Neural cell (in vitro differentiated cells): ENCODE measurements around the gene SIPA1. TPM values are rescaled to one million over a fixed set of nuclear protein-coding genes. Genes with fewer than 3 reads are reported as not detected.

Experiments used
- H2AFZ ChIP-seq: fragments of 200-600, 300-800 bp; sonication (generic), shearing (Covaris generic); 2 replicates; pipeline ENCODE4 v1.6.0; 2014; ENCODE audit warnings: low read depth, mild to moderate bottlenecking, antibody characterized with exemption, low read length, moderate library complexity
- H3F3A ChIP-seq: fragments of 200-600 bp; shearing (Covaris generic); 2 replicates; pipeline ENCODE4 v1.6.1; 2016; ENCODE audit warnings: mild to moderate bottlenecking, moderate library complexity, mixed read lengths, antibody characterized with exemption, low read length; ENCODE audit not compliant: insufficient read depth, poor library complexity, severe bottlenecking
- H3K27ac ChIP-seq: fragments of 200-600, 300-800 bp; sonication (generic), shearing (Covaris generic); 2 replicates; pipeline ENCODE4 v1.5.1; 2014; ENCODE audit warnings: mild to moderate bottlenecking, low read length, moderate library complexity
- H3K27me3 ChIP-seq: fragments of 300-800, 200-600 bp; sonication (generic), shearing (Covaris generic); 2 replicates; pipeline ENCODE4 v1.6.0; 2014; ENCODE audit warnings: mild to moderate bottlenecking, low read depth, low read length, moderate library complexity; ENCODE audit not compliant: insufficient read depth
- H3K36me3 ChIP-seq: fragments of 300-800, 200-600 bp; sonication (generic), shearing (Covaris generic); 2 replicates; pipeline ENCODE4 v1.5.1; 2014; ENCODE audit warnings: mild to moderate bottlenecking, antibody characterized with exemption, low read length, moderate library complexity; ENCODE audit not compliant: insufficient read depth
- H3K4me2 ChIP-seq: fragments of 300-800, 200-600 bp; sonication (generic), shearing (Covaris generic); 2 replicates; pipeline ENCODE4 v1.6.0; 2014; ENCODE audit warnings: mild to moderate bottlenecking, low read length
- H3K4me3 ChIP-seq: fragments of 300-800, 200-600 bp; sonication (generic), shearing (Covaris generic); 2 replicates; pipeline ENCODE4 v1.5.1; 2014; ENCODE audit warnings: mild to moderate bottlenecking, low read length, moderate library complexity
- H3K79me2 ChIP-seq: fragments of 200-600 bp; shearing (Covaris generic); replicated peaks from 2 replicates; pipeline ENCODE4 v1.6.0; 2014; ENCODE audit warnings: mild to moderate bottlenecking, low read length, moderate library complexity; ENCODE audit not compliant: insufficient read depth
- H3K9ac ChIP-seq: fragments of 300-800, 200-600 bp; sonication (generic), shearing (Covaris generic); 2 replicates; pipeline ENCODE4 v1.6.1; 2016; ENCODE audit warnings: mild to moderate bottlenecking, low read length, mixed read lengths
- H3K9me2 ChIP-seq: fragments of 200-600 bp; shearing (Covaris generic); 2 replicates; pipeline ENCODE4 v1.6.1; 2016; ENCODE audit warnings: mild to moderate bottlenecking, low read length, mixed read lengths; ENCODE audit not compliant: insufficient read depth
- H3K9me3 ChIP-seq: fragments of 200-600, 300-800 bp; sonication (generic), shearing (Covaris generic); 2 replicates; pipeline ENCODE4 v1.6.1; 2016; ENCODE audit warnings: mild to moderate bottlenecking, mixed run types, low read length, moderate library complexity, mixed read lengths
- H4K20me1 ChIP-seq: fragments of 200-600 bp; shearing (Covaris generic); 2 replicates; pipeline ENCODE4 v1.6.1; 2016; ENCODE audit warnings: mild to moderate bottlenecking, mixed run types; ENCODE audit not compliant: insufficient read depth
- CTCF ChIP-seq: fragments of 450-650 bp; IDR thresholded peaks from 2 replicates; pipeline ENCODE4 v1.5.1; 2014; ENCODE audit warnings: antibody characterized with exemption, mild to moderate bottlenecking, moderate library complexity; ENCODE audit not compliant: poor library complexity, severe bottlenecking
- EP300 ChIP-seq: fragments of 450-650 bp; conservative IDR thresholded peaks from 2 replicates; pipeline ENCODE4 v1.6.1; 2014; ENCODE audit warnings: antibody characterized with exemption, mild to moderate bottlenecking, moderate library complexity; ENCODE audit not compliant: poor library complexity, severe bottlenecking
- EZH2 ChIP-seq: fragments of 200-600, 300-800 bp; shearing (Covaris generic), sonication (generic); IDR thresholded peaks from 2 replicates; pipeline ENCODE4 v1.6.1; 2014; ENCODE audit warnings: antibody characterized with exemption, low read length, borderline replicate concordance, mild to moderate bottlenecking; ENCODE audit not compliant: insufficient read depth, poor library complexity, severe bottlenecking
- MXI1 ChIP-seq: fragments of 450-650 bp; conservative IDR thresholded peaks from 2 replicates; pipeline ENCODE4 v1.6.1; 2014; ENCODE audit warnings: antibody characterized with exemption, mild to moderate bottlenecking; ENCODE audit not compliant: poor library complexity, severe bottlenecking
- POLR2AphosphoS5 ChIP-seq: IDR thresholded peaks from 2 replicates; pipeline ENCODE4 v1.6.1; 2012
- RAD21 ChIP-seq: fragments of 450-650 bp; conservative IDR thresholded peaks from 2 replicates; pipeline ENCODE4 v1.6.1; 2014; ENCODE audit warnings: antibody characterized with exemption, mild to moderate bottlenecking, moderate library complexity
- SMC3 ChIP-seq: fragments of 450-650 bp; conservative IDR thresholded peaks from 2 replicates; pipeline ENCODE4 v1.6.1; 2014; ENCODE audit warnings: antibody characterized with exemption, mild to moderate bottlenecking, moderate library complexity; ENCODE audit not compliant: poor library complexity
- TAF1 ChIP-seq: IDR thresholded peaks from 2 replicates; pipeline ENCODE4 v1.6.1; 2012; ENCODE audit warnings: low read depth
- polyA plus RNA-seq: library from polyadenylated mRNA; depleted of rRNA; stranded (reverse); fragments of >200 nt; gene quantifications from 2 replicates; pipeline ENCODE4 v1.2.3, GENCODE V29; 2014
- TF ChIP-seq, protein P1 (sequence below): IDR thresholded peaks from 2 replicates; pipeline ENCODE4 v1.6.1; 2012; ENCODE audit warnings: borderline replicate concordance

Gene SIPA1
- polyA plus RNA-seq, 1 donor from 2014 or later, result 6.5 TPM

DNA sequence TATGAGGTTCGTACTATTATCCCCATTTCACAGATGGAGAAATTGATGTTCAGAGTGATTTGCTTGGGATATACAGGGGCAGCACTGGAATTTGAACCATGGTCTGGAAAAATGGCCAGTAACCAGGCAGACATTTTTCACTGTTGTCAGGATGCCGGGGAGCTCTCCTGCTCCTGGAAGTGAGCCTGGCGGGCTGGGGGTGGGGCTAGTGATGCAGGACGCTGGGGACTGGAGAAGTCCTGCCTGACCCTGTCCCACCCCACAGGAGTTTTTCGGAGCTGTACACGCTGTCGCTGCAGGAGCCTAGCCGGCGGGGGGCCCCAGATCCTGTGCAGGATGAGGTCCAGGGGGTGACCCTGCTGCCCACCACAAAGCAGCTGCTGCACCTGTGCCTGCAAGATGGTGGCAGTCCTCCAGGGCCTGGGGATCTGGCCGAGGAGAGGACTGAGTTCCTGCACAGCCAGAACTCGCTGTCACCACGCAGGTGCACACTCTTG, 11.1 kb downstream of the SIPA1 start:
- Histone ChIP-seq H3K9ac (no peak overlapping the region), H3K4me2 (no peak overlapping the region), H3K36me3 (no peaks in the 10 kb centered on the region), H2AFZ (no peak overlapping the region), H3K9me2 (no peaks in the 10 kb centered on the region), H3K27ac (no peak overlapping the region), H3K79me2 (no peaks in the 10 kb centered on the region), H3K9me3 (no peaks in the 10 kb centered on the region), H3F3A (peaks cover 8% of the 10 kb centered on the region), H3K27me3 (peaks cover 14% of the 10 kb centered on the region), H4K20me1 (no peaks in the 10 kb centered on the region), H3K4me3 (no peak overlapping the region)
- TF ChIP-seq CTCF (no peak), POLR2AphosphoS5 (no peak), SMC3 (no peak), MXI1 (no peak), TAF1 (no peak), RAD21 (no peak), EZH2 (no peak), EP300 (no peak)
- TF ChIP-seq, protein P1, sequence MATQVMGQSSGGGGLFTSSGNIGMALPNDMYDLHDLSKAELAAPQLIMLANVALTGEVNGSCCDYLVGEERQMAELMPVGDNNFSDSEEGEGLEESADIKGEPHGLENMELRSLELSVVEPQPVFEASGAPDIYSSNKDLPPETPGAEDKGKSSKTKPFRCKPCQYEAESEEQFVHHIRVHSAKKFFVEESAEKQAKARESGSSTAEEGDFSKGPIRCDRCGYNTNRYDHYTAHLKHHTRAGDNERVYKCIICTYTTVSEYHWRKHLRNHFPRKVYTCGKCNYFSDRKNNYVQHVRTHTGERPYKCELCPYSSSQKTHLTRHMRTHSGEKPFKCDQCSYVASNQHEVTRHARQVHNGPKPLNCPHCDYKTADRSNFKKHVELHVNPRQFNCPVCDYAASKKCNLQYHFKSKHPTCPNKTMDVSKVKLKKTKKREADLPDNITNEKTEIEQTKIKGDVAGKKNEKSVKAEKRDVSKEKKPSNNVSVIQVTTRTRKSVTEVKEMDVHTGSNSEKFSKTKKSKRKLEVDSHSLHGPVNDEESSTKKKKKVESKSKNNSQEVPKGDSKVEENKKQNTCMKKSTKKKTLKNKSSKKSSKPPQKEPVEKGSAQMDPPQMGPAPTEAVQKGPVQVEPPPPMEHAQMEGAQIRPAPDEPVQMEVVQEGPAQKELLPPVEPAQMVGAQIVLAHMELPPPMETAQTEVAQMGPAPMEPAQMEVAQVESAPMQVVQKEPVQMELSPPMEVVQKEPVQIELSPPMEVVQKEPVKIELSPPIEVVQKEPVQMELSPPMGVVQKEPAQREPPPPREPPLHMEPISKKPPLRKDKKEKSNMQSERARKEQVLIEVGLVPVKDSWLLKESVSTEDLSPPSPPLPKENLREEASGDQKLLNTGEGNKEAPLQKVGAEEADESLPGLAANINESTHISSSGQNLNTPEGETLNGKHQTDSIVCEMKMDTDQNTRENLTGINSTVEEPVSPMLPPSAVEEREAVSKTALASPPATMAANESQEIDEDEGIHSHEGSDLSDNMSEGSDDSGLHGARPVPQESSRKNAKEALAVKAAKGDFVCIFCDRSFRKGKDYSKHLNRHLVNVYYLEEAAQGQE, result no peak

GRCh38 chr11:65649656-65650546, 12.0 kb downstream of the SIPA1 start:
- H3K9me3 ChIP-seq, result no peaks in the 10 kb centered on the region
- no peak overlapping the region for H3K9ac ChIP-seq
- H3K4me3 ChIP-seq, result no peak overlapping the region
- H3F3A ChIP-seq, result peaks cover 8% of the 10 kb centered on the region
- no peaks in the 10 kb centered on the region for H3K79me2 ChIP-seq
- H3K27ac ChIP-seq, result no peak overlapping the region
- H3K4me2 ChIP-seq, result no peak overlapping the region
- TF ChIP-seq EZH2 (no peak), TAF1 (no peak), POLR2AphosphoS5 (no peak), EP300 (no peak), CTCF (no peak), SMC3 (no peak), MXI1 (no peak), RAD21 (no peak)
- TF ChIP-seq, protein P1, result no peak
- no peaks in the 10 kb centered on the region for H3K36me3 ChIP-seq
- H3K27me3 ChIP-seq, result peaks cover 14% of the 10 kb centered on the region
- H4K20me1 ChIP-seq, result no peaks in the 10 kb centered on the region
- no peak overlapping the region for H2AFZ ChIP-seq
- H3K9me2 ChIP-seq, result no peaks in the 10 kb centered on the region
